BJ (cell line): Measurements from ENCODE around the gene SLC38A2. TPM values are rescaled to one million over a fixed set of nuclear protein-coding genes. Genes with fewer than 3 reads are reported as not detected.

Experiments used
- CTCF ChIA-PET: fragments of 350-600 bp; formaldehyde crosslinking; extraction: SDS; loops from one replicate; lab custom pipeline; 2021; ENCODE audit warnings: antibody characterized with exemption, inconsistent platforms; lab: Yijun Ruan, JAX
- POLR2A ChIA-PET: fragments of 300-600 bp; sonication (Branson Sonifier 250); formaldehyde crosslinking; extraction: SDS; loops from one replicate; lab custom pipeline; 2021; ENCODE audit warnings: antibody characterized with exemption; lab: Charles Lee
- DNase-seq: peaks from one replicate; pipeline ENCODE4 v3.0.0-alpha.2; 2011; ENCODE audit warnings: low read depth
- H3K27me3 ChIP-seq: 2 replicates; pipeline ENCODE4 v1.6.0; 2011; ENCODE audit warnings: low read length; ENCODE audit not compliant: control insufficient read depth, insufficient read depth
- H3K36me3 ChIP-seq: 2 replicates; pipeline ENCODE4 v1.5.1; 2011; ENCODE audit warnings: low read length; ENCODE audit not compliant: control insufficient read depth, insufficient read depth
- H3K4me3 ChIP-seq: 2 replicates; pipeline ENCODE4 v1.5.1; 2011; ENCODE audit warnings: low read depth, mild to moderate bottlenecking, control low read depth, low read length
- polyA plus RNA-seq: library from polyadenylated mRNA; depleted of rRNA; stranded (reverse); fragments of >200 nt; gene quantifications from 2 replicates; pipeline ENCODE4 v1.2.3, GENCODE V29; 2011
- TF ChIP-seq, protein P1 (sequence below): IDR thresholded peaks from 2 replicates; pipeline ENCODE4 v1.5.1; 2011; ENCODE audit warnings: low read depth, mild to moderate bottlenecking, control low read depth, inconsistent platforms, low read length, moderate library complexity; ENCODE audit not compliant: insufficient read depth

SLC38A2 gene
- polyA plus RNA-seq, 1 experiment = 472 TPM

GRCh38 chr12:46407361-46407760, 34.8 kb upstream of the SLC38A2 start:
- DNase-seq = no peak
- ChIA-PET CTCF (no interaction called here), POLR2A (no interaction called here)
- Histone ChIP-seq H3K27me3 (no peaks in the 10 kb centered on the region), H3K4me3 (no peak overlapping the region), H3K36me3 (no peaks in the 10 kb centered on the region)
- TF ChIP-seq, protein P1, sequence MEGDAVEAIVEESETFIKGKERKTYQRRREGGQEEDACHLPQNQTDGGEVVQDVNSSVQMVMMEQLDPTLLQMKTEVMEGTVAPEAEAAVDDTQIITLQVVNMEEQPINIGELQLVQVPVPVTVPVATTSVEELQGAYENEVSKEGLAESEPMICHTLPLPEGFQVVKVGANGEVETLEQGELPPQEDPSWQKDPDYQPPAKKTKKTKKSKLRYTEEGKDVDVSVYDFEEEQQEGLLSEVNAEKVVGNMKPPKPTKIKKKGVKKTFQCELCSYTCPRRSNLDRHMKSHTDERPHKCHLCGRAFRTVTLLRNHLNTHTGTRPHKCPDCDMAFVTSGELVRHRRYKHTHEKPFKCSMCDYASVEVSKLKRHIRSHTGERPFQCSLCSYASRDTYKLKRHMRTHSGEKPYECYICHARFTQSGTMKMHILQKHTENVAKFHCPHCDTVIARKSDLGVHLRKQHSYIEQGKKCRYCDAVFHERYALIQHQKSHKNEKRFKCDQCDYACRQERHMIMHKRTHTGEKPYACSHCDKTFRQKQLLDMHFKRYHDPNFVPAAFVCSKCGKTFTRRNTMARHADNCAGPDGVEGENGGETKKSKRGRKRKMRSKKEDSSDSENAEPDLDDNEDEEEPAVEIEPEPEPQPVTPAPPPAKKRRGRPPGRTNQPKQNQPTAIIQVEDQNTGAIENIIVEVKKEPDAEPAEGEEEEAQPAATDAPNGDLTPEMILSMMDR = no peak

- TF ChIP-seq, protein P1 = no peak
- H3K4me3 ChIP-seq = no peak overlapping the region
- no peaks in the 10 kb centered on the region for H3K27me3 ChIP-seq
- ChIA-PET POLR2A (no interaction called here), CTCF (no interaction called here)
- H3K36me3 ChIP-seq = no peaks in the 10 kb centered on the region
- DNase-seq = no peak
These were observed 33.9 kb upstream of the SLC38A2 start for GRCh38 chr12:46406352-46407027.

- H3K36me3 ChIP-seq = no peaks in the 10 kb centered on the region
- ChIA-PET POLR2A (no interaction called here), CTCF (interaction anchor here (1.1 to 1.2 kb wide), 2 partner anchors 10 to 69 kb away, joined by 3 to 4 read pairs; no protein-coding TSS in a partner anchor)
- no peak for DNase-seq
- no peak overlapping the region for H3K4me3 ChIP-seq
- TF ChIP-seq, protein P1 = no peak
- no peaks in the 10 kb centered on the region for H3K27me3 ChIP-seq
These were observed 32.2 kb upstream of the SLC38A2 start for GRCh38 chr12:46404733-46405132.

DNA sequence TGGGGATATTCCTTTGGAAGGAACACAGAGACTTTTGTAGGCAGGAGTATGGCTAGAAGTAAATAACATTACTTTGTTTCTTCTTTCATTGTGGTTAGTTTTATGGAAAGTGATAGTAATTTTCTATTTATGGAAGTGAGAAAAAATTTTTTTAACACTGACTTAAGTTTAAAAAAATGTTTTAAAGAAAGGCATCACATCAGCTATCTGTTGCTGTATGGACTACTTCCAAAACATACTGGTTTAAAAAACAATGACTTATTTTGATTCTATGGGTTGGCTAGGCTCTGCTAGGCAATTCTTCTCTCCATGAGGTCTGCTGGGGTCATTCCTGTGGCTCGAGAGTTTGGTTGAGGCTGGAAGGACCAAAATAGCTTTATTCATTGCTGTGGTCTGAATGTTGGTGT, 31.7 kb upstream of the SLC38A2 start:
- CTCF ChIA-PET = interaction anchor here (1.1 to 1.2 kb wide), 3 partner anchors 8 to 70 kb away, joined by 3 to 4 read pairs (median 3); no protein-coding TSS in a partner anchor
- Histone ChIP-seq H3K27me3 (no peaks in the 10 kb centered on the region), H3K36me3 (no peaks in the 10 kb centered on the region), H3K4me3 (no peak overlapping the region)
- TF ChIP-seq, protein P1 = no peak
- POLR2A ChIA-PET = no interaction called here
- DNase-seq = no peak

DNA sequence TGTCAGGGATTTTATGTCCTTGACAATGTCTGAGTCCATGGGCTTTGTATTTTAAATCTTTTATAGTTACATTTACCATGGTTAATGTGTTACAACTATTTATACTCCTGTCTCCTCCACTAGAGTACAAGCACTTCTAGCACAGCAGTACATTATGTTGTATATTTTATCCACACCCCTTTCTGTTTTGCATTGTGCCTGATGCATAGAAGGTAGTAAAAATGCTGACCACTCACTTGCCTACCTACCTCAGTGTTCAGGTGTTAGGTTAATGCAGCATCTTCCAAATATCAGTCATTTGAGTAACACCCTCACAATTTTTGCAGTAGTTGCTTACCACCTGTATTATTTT, 31.1 kb upstream of the SLC38A2 start:
- ChIA-PET POLR2A (no interaction called here), CTCF (interaction anchor here (1.1 to 1.9 kb wide), 3 partner anchors 9 to 258 kb away, joined by 3 to 5 read pairs (median 3); no protein-coding TSS in a partner anchor)
- H3K27me3 ChIP-seq = no peaks in the 10 kb centered on the region
- DNase-seq = no peak
- no peak overlapping the region for H3K4me3 ChIP-seq
- no peaks in the 10 kb centered on the region for H3K36me3 ChIP-seq
- TF ChIP-seq, protein P1 = no peak
